MM.1S (cell line): Measurements from ENCODE around the gene DGKG.
A peak's percentile ranks its signal among the peaks of the same experiment; 100 is the strongest.

ENCODE experiments used
- DNase-seq: peaks from one replicate; pipeline ENCODE4 v3.0.0-alpha.2; 2015
- H2AFZ ChIP-seq: fragments of 300-600 bp; sonication (generic); 2 replicates; pipeline ENCODE4 v1.6.0; 2016; ENCODE audit warnings: antibody characterized with exemption, low read length
- H3F3A ChIP-seq: fragments of 300-600 bp; sonication (generic); 2 replicates; pipeline ENCODE4 v1.6.1; 2016; ENCODE audit warnings: mild to moderate bottlenecking, antibody characterized with exemption, low read length, moderate library complexity, mixed read lengths; ENCODE audit not compliant: insufficient read depth
- H3K27ac ChIP-seq: fragments of 300-600 bp; sonication (generic); 2 replicates; pipeline ENCODE4 v1.5.1; 2016; ENCODE audit warnings: mild to moderate bottlenecking, low read length
- H3K27me3 ChIP-seq: fragments of 300-600 bp; sonication (generic); replicated peaks from 2 replicates; pipeline ENCODE4 v1.6.0; 2016; ENCODE audit warnings: low read length; ENCODE audit not compliant: insufficient read depth
- H3K36me3 ChIP-seq: fragments of 300-600 bp; sonication (generic); replicated peaks from 2 replicates; pipeline ENCODE4 v1.6.1; 2016; ENCODE audit warnings: mild to moderate bottlenecking, low read length, mixed read lengths; ENCODE audit not compliant: insufficient read depth
- H3K4me1 ChIP-seq: fragments of 300-600 bp; sonication (generic); 2 replicates; pipeline ENCODE4 v1.6.1; 2016; ENCODE audit warnings: low read length, mixed read lengths
- H3K4me2 ChIP-seq: fragments of 300-600 bp; sonication (generic); 2 replicates; pipeline ENCODE4 v1.6.0; 2016; ENCODE audit warnings: low read depth, low read length
- H3K4me3 ChIP-seq: fragments of 300-600 bp; sonication (generic); 2 replicates; pipeline ENCODE4 v1.5.1; 2016; ENCODE audit warnings: low read length, mixed read lengths
- H3K79me2 ChIP-seq: fragments of 300-600 bp; sonication (generic); 2 replicates; pipeline ENCODE4 v1.6.1; 2016; ENCODE audit warnings: mixed run types, low read length, mixed read lengths
- H3K9ac ChIP-seq: fragments of 300-600 bp; sonication (generic); 2 replicates; pipeline ENCODE4 v1.6.1; 2016; ENCODE audit warnings: low read length, mixed read lengths
- H3K9me2 ChIP-seq: fragments of 300-600 bp; sonication (generic); replicated peaks from 2 replicates; pipeline ENCODE4 v1.6.1; 2016; ENCODE audit warnings: mild to moderate bottlenecking, low read length, mixed read lengths; ENCODE audit not compliant: insufficient read depth
- H3K9me3 ChIP-seq: fragments of 300-600 bp; sonication (generic); replicated peaks from 2 replicates; pipeline ENCODE4 v1.6.1; 2016; ENCODE audit warnings: mild to moderate bottlenecking, low read length, mixed read lengths; ENCODE audit not compliant: insufficient read depth
- H4K20me1 ChIP-seq: fragments of 300-600 bp; sonication (generic); 2 replicates; pipeline ENCODE4 v1.6.1; 2016; ENCODE audit warnings: mild to moderate bottlenecking, low read length, moderate library complexity, mixed read lengths; ENCODE audit not compliant: insufficient read depth
- CTCF ChIP-seq: fragments of 300-600 bp; sonication (generic); IDR thresholded peaks from 2 replicates; pipeline ENCODE4 v1.5.1; 2016; ENCODE audit warnings: antibody characterized with exemption, low read length, mixed read lengths
- EZH2 ChIP-seq: fragments of 300-600 bp; sonication (generic); optimal IDR thresholded peaks from 2 replicates; pipeline ENCODE3; 2017; ENCODE audit warnings: low read depth, mild to moderate bottlenecking, antibody characterized with exemption, low read length, mixed read lengths
- EZH2phosphoT487 ChIP-seq: fragments of 300-600 bp; sonication (generic); IDR thresholded peaks from 2 replicates; pipeline ENCODE4 v1.6.1; 2018; ENCODE audit warnings: antibody characterized with exemption, low read length

DGKG gene

GRCh38 chr3:186268616-186269448 is 93.2 kb downstream of the DGKG start:
- Histone ChIP-seq H3F3A (no peaks in the 10 kb centered on the region), H3K4me1 (no peaks in the 10 kb centered on the region), H3K9me2 (no peaks in the 10 kb centered on the region), H3K4me3 (no peak overlapping the region), H4K20me1 (no peaks in the 10 kb centered on the region), H3K36me3 (no peaks in the 10 kb centered on the region), H3K4me2 (no peak overlapping the region), H3K27me3 (no peaks in the 10 kb centered on the region), H3K27ac (no peak overlapping the region), H3K79me2 (no peaks in the 10 kb centered on the region), H3K9me3 (no peaks in the 10 kb centered on the region), H3K9ac (no peak overlapping the region), H2AFZ (no peak overlapping the region)
- no peak for TF ChIP-seq EZH2phosphoT487
- no peak for TF ChIP-seq EZH2
- peak; percentile 12; the same call in 1 of the 2 replicates for TF ChIP-seq CTCF
- no peak for DNase-seq

GRCh38 chr3:186267758-186268157 is 94.3 kb downstream of the DGKG start:
- Histone ChIP-seq H3K27ac (no peak overlapping the region), H3K79me2 (no peaks in the 10 kb centered on the region), H2AFZ (no peak overlapping the region), H3K9me3 (no peaks in the 10 kb centered on the region), H3K36me3 (no peaks in the 10 kb centered on the region), H3K4me3 (no peak overlapping the region), H3K4me1 (no peaks in the 10 kb centered on the region), H3K9ac (no peak overlapping the region), H3K9me2 (no peaks in the 10 kb centered on the region), H3F3A (no peaks in the 10 kb centered on the region), H3K27me3 (no peaks in the 10 kb centered on the region), H3K4me2 (no peak overlapping the region), H4K20me1 (no peaks in the 10 kb centered on the region)
- DNase-seq: no peak
- no peak for TF ChIP-seq EZH2
- TF ChIP-seq EZH2phosphoT487: no peak
- TF ChIP-seq CTCF: no peak

- H4K20me1 ChIP-seq: no peaks in the 10 kb centered on the region
- no peak overlapping the region for H3K27ac ChIP-seq
- H2AFZ ChIP-seq: no peak overlapping the region
- no peak for DNase-seq
- H3K4me3 ChIP-seq: no peak overlapping the region
- no peaks in the 10 kb centered on the region for H3F3A ChIP-seq
- no peaks in the 10 kb centered on the region for H3K9me3 ChIP-seq
- no peaks in the 10 kb centered on the region for H3K79me2 ChIP-seq
- H3K4me1 ChIP-seq: no peaks in the 10 kb centered on the region
- TF ChIP-seq EZH2phosphoT487 (no peak), EZH2 (no peak), CTCF (no peak)
- no peaks in the 10 kb centered on the region for H3K27me3 ChIP-seq
- H3K36me3 ChIP-seq: no peaks in the 10 kb centered on the region
- no peak overlapping the region for H3K4me2 ChIP-seq
- H3K9ac ChIP-seq: no peak overlapping the region
- no peaks in the 10 kb centered on the region for H3K9me2 ChIP-seq
Measured at GRCh38 chr3:186264608-186265400, 97.2 kb downstream of the DGKG start.
